Inflammatory macrophage (primary cell): ENCODE results near the gene PHGDH.
"Not testable (repeated sequence)": the region's sequence is repeated elsewhere in the genome, so short reads cannot be mapped to it uniquely, and the experiment has no call there.

Experiments
- DNase-seq, 2 donors: peaks; one replicate each; pipeline ENCODE4 v3.0.0-alpha.2; 2020 to 2022
- total RNA-seq, 18 experiments: gene quantifications; one replicate each; lab custom pipeline; 2026; ENCODE audit warnings: mixed read lengths in 6 of 18, inconsistent platforms in 2 of 18; lab: John Stamatoyannopoulos, UW

Gene PHGDH
- 2.0 to 18.6 (median 11.3) reads per million in 18 experiments for total RNA-seq

DNA sequence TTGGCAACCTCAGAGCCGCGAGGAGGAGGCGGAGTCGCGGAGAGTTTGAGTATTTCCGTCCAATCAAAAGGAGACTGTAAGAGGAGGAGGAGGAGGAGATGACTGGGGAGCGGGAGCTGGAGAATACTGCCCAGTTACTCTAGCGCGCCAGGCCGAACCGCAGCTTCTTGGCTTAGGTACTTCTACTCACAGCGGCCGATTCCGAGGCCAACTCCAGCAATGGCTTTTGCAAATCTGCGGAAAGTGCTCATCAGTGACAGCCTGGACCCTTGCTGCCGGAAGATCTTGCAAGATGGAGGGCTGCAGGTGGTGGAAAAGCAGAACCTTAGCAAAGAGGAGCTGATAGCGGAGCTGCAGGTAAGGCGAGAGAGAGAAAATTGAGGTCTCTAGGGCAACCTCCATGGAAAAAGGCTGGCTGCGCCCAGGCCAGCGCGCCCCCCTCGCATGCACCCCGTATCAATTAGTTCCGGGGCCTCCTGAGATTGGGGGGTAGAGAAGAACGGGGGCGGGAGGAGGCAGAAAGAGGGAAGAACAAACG is at the start of gene PHGDH:
TSS of gene PHGDH (plus strand) at position 131 of the 538 bp plus-strand sequence. CDS start at position 220, 89 bp downstream.
- DNase-seq: peak; percentile 65 to 78

DNA sequence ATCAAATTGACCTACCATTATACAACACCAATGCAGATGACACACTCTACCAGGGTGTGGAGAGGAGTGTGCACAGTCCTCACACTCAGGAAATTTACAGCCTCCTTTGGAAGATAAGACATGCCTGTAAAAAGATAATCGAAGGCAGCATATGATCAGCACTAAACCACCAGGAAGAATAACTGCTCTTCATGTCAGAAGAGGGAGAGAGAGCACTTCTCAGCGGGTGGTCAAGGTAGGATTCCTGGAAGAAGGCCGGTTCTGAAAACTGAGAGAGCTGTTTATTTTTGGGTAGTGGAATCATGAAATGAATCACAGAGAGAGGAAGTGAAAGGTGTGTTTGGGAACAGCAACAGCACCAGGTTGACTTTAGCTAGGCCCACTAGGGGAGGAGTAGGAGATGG is 49.7 kb upstream of the PHGDH start:
- no peak for DNase-seq

DNA sequence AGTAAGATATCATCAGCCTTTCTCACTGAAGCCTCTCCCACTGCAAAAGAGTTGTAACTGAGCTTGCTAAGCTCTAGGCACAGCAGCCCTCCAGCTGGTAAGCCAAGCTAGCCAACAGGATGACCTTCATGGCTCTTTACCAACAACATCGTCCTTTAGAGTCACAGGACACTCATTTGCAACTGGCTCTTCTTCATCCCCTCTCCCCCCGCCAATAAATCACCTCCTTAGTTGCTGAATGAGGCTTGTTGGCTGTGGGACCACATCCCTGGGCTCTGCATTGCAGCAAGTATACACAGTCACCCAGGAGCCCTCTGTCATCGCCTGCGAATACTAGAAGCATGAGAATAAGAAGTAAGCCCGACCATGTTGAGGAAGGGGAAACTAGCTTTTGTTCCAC is 47.7 kb upstream of the PHGDH start:
- no peak for DNase-seq

DNA sequence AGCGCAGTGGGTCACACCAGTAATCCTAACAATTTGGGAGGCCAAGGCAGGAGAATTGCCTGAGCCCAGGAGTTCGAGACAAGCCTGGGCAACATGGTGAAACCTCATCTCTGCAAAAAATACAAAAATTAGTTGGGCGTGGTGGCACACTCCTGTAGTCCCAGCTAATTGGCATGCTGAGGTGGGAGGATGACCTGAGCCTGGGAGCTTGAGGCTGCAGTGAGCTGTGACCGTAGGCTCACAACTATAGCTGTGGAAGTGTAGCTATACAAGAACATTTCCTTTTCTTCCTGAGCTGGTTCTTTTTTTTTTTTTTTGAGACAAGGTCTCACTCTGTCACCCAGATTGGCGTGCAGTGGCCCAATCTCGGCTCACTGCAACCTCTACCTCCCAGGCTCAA is 44.6 kb upstream of the PHGDH start:
- no peak for DNase-seq

DNA sequence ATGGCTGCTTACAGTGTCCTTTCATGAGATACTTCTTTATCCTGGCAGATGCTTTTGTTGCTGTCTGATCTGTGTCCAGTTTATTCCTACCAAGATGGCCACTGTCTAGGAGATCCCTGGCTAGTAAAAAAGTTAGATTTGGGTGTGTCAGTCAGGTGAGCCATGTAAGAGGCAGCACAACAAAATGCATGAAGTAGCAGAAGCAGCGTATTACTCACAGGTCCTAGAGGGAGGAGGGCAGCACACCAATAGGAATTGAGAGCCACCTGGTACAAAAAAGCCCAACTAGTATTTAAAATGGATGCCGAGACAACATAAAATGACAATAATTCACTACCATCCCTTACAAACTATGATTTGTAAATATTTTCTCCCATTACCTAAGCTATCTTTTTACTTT is 40.8 kb upstream of the PHGDH start:
- DNase-seq: no peak

DNA sequence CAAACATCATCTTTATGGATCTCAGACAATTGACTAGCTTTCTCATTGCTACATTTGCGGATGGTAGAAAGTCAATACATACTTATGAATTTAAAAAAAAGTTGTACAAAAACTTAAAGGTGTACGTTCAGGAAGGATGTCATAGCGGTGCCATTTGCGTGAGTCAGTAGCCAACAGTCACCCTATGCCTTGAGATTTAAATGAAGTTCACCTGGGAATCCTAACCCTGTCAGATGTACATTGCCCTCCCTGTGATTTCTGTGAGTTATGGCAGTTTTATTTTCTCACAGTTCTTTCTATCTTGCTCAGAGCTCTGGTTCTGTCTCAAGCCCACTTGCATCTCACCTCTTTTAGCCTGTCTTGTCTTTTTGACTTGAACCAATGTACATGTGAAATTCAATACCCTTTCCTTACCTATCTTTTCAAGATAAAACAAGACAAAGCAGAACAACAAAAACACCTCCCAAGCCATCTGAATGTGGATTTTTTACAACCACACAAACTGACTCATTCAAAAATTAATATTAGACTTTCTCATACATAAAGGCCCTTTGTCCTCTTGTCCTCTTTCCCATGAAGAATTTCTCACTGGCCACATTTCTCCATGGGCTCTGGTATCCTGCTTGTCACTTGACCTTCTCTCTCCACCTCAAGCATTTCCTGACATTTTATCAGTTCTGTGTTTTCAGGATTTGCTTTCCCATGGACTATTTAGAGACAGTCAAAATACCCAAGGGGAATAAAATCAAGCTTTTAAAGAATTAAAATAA is 38.4 kb upstream of the PHGDH start:
- DNase-seq: no peak

DNA sequence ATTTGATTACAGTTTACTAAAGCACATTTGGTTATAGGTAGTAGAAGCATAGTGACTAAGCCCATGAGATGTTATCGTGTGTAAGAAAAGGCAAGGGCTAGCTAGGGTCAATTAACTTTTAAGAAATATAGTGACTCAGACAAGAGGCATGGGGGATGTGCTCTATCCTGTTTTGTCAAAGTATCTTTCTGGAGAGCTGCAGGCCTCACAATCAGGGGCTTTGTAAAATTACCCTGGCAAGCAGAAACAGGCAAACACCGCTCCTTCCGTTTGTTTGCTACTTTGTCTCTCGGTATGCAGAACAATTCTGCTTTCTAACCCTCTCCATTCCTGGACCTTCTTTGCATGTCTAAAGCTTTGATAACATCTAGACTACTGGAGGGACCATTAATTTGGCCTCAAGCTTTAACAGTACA is 37.6 kb upstream of the PHGDH start:
- no peak for DNase-seq

DNA sequence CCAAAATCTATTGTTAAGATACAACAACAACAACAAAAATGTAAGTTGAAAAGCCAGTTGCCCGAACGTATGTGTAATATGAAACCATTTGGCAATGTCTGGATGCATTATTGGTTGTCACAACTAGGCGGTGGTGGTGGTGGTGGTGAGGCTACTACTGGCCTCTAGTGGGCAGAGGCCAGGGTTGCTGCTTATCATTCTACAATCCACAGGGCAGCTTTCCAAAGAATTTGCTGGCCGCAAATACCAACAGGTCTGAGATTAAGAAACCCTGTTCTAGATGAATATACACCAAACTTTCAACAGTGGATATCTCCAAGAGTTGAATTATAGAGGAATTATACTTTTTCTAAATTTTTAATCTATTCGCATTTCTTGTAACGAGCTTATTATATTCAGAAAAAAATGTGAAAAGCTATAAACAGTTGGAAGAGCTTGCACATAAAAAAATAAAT is 36.9 kb upstream of the PHGDH start:
- DNase-seq: no peak

DNA sequence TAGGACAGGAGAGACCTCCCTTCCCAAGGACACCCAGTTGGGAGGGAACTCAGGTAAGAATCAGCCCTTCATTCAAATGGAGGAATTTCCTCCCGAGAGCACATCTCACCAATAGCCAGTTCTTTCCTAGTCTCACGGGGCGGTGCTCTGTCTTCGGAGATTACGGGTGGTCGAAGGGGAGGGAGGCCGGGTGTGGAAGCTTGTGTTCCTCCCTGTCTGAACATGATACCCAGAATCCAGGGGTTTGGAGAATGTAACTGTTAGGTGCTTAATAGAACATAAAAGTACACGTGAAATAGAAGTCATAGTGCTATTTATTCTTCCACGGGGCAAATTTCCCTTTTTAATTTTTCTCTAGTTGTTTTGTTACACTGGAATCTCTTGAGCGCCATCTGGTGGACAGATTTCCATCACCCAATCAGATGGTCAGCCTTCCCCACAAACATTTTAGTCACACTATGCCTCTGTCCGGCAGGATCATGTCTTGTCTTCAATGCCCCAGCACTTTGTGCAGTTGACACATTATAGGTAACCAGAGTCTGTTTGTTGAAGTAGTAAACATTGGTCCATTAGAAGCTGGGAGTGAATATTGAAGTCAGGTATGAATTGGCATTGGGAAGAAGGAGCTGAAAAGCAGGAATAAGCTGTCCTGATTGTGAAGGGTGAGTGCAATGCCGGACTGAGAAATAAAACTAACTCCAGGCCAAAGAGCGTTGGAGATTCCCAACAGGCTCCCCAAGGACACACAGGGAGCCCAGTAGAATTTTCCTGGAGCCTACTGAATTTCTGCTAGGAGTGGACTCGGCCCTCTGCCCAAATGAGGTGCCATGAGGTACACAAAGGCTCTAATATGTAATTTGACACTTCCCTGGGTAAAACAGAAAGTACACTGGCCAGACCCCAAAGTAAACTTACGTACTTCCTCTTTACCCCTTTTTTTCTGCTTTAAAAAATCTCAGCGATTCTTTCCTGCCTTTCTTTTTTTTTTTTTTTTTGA is 36.1 kb upstream of the PHGDH start:
- DNase-seq: peak; percentile 86 to 88

DNA sequence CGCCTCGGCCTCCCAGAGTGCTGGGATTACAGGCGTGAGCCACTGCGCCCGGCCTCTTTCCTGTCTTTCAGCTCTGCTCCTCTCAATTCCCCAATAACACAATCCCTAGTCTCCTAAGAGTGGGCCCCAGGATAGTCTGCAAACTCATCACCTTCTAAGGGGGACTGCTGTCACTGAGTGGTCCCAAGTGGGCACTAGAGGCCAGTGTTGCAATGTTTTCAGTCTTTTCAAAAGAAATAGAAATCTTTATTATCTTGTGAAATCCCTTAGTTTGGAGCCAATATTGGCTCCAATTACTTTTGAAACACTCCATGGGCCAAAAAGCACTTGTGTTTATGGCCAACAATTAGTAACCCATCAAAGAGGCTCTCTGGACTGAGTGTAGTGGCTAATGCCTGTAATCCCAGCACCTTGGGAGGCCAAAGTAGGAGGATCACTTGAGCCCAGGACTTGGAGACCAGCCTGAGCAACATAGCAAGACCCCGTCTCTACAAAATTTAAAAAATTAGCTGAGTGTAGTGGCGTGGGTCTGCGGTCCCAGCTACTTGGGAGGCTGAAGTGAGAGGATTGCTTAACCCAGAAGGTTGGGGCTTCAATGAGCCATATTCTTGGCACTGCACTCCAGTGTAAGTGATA is 35.0 kb upstream of the PHGDH start:
- DNase-seq: no peak

DNA sequence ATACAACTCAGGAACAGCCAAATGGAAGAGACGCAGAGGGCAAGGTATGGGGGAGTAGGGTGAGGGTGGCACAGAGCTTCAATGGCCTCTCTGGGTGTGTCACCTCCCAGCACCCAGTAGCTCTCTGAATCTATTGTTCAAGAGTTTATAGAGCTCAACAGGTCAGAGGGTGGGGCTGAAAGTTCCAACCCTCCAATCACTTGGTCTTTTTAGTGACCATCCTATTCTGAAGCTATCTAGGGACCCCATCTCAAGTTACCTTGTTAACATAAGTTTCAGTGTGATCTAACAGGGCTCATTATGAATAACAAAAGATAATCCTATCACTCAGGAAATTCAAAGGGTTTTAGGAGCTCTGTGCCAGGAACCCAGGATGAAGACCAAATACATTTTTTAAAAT is 32.5 kb upstream of the PHGDH start:
- no peak for DNase-seq

DNA sequence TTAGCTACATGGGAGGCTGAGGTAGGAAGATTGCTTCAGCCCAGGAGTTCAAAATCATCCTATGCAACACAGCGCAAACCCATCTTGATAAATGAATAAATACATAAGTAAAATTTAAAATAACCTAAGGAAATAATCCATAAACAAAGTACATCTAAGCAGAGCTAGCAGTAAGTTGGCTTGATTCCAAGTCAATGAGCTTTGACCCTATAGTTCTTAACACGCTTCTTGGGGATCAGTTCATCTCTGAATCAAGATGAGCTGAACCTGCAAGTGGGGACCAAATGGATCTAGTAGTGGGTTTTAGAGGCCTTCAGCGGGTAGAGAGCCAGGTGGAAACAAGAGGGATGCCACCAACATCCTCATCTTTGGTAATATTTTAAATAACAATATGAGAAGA is 31.5 kb upstream of the PHGDH start:
- no peak for DNase-seq

DNA sequence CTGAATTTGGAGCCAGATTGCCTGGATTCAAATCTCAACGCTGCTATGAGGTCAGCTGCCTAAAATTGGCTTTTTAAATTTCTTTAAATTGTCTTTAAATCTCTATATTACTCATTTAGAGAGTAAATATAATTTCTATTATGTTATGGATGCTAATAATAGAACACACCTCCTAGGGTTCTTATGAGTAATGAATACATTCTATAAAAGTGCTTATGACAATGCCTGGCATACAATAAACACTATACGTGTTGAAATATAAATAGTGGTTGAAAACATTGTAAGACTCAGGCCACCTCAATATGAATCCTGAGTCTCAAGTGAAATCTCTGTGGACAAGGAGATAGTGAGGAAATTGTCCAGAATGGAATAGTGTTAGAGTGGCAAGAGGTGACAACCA is 31.0 kb upstream of the PHGDH start:
- DNase-seq: no peak

DNA sequence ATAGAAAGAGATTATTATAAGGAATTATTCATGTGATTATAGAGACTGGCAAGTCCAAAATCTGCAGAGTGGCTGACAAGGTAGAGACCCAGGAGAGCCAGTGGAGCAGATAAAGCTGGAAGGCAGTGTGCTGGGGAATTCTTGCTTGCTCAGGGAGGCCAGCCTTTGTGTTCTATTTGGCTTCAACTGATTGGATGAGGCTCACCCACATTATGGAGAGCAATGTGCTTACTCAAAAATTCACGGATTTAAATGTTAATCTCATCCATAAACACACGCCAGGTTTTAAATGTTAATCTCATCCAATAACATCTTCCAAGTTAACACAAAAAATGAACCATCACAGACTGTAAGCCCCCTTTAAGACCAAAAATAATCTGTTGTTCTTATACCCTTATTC is 30.2 kb upstream of the PHGDH start:
- no peak for DNase-seq

DNA sequence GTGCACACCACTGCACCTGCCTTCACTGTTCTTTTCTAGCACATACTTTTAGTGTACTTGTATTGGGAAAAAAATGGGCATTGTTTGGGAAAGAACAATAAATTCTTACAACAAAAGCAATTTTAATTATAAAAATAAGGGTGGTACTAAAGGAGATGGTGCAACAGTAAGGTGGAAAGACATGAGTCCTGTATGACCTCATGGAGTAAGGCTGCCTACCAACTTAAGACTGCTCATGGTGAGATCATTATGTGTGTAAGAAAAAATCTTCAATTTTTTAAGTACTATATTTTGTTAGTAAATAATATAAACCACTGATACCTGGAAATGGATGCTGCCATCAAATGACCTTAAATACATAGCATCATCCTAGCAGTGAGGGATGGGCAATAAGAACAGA is 29.6 kb upstream of the PHGDH start:
- no peak for DNase-seq

DNA sequence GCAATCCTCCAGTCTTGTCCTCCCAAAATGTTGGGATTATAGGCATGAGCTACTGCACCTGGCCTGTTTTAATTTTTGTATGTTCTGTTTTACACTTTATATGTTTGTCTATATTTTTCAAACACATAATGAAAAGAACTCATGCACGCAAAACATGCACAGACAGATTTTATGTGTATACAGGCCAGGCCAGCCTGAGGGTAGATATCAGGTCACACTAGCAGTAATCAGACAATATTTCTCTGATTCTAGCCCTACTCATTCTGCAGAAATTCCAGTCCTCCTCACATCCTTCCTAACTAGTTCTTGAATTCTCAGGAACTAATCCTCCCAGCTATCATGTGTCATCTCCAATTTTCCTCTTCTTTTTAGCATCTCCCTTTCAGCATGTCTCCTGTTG is 27.8 kb upstream of the PHGDH start:
- DNase-seq: no peak

DNA sequence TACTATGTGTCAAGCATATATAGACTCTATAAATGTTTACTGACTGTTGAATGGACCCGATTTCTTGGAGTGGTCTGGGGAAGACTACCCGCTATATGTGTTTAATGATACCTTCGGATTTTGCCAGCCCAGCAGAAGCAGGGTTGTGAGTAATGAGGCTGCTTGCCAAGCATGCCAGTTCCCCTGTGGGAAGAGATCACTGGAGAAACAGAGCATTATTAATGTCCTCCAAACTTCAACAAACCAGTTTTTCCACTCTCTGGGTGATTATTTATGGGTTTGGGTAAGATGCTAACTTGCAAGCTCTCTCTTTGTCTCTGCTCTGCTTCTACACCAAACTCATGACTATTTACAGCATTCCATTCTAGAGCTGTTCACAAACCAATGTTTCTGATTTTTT is 25.1 kb upstream of the PHGDH start:
- DNase-seq: no peak

DNA sequence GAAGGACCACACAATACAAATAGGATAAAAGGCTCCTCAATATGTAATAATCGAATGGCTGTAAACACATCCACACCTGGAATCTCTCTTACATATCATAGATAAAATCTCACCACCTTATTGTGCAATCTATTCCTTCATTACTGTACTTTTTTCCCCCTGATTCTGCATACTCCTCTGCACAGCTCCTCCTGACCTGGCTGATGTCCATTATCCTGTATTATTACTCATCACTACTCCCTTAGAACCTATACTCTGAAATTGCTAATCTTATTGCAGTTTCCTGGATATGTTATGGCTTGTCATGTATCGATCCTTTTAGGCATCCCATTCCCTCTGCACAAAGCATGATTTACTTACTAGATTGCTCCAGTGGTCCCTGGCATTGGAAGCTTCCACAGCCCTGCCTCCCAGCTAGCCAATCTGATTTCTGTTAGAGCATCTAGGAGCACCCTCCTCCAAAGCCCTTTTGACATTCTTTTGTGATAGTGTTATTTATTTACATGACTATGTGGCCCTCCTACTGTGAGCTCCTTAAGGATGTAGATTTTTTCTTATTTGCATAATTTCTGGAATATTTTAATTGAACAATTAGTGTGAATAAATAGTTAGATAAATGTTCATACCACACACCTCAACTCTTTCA is 24.2 kb upstream of the PHGDH start:
- DNase-seq: no peak

DNA sequence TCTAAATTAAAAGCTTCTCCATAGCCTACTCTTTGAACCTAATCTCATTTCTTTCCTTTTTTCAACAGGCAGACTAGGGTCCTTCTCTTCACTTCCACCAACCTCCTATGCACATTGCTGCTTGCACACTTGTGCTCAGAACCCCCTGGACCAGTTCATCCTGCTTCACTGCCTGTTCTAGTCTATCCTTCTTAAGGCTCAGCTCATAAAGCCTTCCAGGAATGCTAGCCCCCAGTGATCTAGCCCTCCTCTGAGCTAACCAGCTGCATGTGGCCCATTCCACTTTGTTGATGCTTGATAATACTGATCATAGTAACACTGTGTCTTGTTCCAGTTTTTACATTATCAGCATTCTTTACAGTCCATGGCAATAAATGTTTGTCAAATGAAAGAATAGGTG is 22.9 kb upstream of the PHGDH start:
- no peak for DNase-seq

DNA sequence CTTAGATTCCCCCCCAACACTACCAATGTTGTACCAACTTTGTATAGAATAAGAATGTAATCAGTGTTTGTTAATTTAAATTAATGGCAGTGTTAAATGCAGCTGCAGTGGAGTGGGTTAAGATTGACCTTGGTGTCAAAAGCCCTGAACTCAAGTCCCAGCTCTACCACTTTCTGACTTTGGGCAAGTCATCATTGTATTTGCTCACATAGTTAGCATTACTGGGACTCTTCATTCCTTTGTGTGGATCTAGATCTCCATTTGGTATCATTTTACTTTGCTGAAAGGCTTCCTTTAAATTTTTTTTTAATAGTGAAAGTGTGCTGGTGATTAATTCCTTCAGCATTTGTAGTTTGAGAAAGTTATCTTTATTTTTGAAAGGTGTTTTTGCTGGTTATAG is 22.2 kb upstream of the PHGDH start:
- no peak for DNase-seq

DNA sequence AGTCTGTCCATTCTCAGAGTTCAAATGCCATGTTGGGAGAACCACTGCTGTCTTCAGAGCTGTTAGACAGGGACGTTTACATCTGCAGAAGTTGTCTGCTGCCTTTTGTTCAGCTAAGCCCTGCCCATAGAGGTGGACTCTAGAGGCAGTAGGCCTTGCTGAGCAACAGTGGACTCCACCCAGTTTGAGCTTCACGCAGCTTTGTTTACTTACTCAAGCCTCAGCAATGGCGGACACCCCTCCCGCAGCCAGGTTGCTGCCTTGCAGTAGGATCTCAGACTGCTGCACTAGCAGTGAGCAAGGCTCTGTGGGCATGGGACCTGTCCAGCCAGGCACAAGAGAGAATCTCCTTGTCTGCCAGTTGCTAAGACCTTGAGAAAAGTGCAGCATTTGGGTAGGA is 14.9 kb upstream of the PHGDH start:
- not testable (repeated sequence) for DNase-seq

DNA sequence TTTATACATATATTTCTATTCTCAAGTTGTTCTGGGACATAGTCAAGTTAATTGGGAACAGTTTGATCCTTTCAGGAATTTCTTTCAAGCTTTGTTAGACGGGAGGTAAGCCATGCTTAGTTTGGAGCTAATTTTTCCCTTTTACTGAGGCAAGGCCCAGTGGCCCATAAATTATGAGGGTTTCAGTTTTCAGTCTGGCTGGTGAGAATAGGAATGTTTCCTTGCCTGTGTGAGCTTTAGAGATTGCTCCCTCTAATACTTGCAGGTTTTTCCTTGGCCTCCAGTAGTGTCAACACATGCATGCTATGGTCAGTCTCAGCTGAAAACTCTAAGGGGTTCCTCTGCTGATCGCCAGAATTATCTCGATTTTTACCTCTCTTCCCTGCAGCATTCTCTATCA is 14.1 kb upstream of the PHGDH start:
- DNase-seq: no peak
